Measurements from ENCODE around the gene TMOD1. TPM values are rescaled to one million over a fixed set of nuclear protein-coding genes. Genes with fewer than 3 reads are reported as not detected.

TMOD1 gene
- polyA plus RNA-seq, 1 of the 3 experiments (the other 2 are of a cell fraction) = 0.54 TPM

GRCh38 chr9:97602430-97602829 lies 101.0 kb downstream of the TMOD1 start (continued):
- TF ChIP-seq ELF1 (IDR thresholded peaks at IDR 0.05) = no peak

- Histone ChIP-seq H3K79me2 (ENCODE audit: insufficient read depth) (no peaks in the 10 kb centered on the region), H3K9me3 (no peaks in the 10 kb centered on the region), H3K4me2 (no peak overlapping the region), H4K20me1 (ENCODE audit: insufficient read depth) (no peaks in the 10 kb centered on the region), H3K9me2 (no peaks in the 10 kb centered on the region), H3K36me3 (replicated peaks in 1 of 2; ENCODE audit: control insufficient read depth in 1 of 2, insufficient read depth in 2 of 2, low read length in 1 of 2) (peaks cover 18 to 68% of the 10 kb centered on the region in 2 experiments), H3F3A (replicated peaks; ENCODE audit: insufficient read depth) (no peaks in the 10 kb centered on the region), H2AFZ (ENCODE audit: low read depth) (no peak overlapping the region), H3K9ac (no peak overlapping the region), H3K4me3 (ENCODE audit: low read depth in 2 of 2, low read length in 1 of 2) (no peak overlapping the region), H3K27ac (ENCODE audit: low read depth in 2 of 2, low read length in 1 of 2) (no peak overlapping the region), H3K27me3 (ENCODE audit: insufficient read depth) (no peaks in the 10 kb centered on the region), H3K4me1 (ENCODE audit: control insufficient read depth in 1 of 2, insufficient read depth in 2 of 2, low read depth in 1 of 2, low read length in 1 of 2) (peaks cover 0 to 4% of the 10 kb centered on the region in 2 experiments; a peak in 1 of 4 replicates)
- TF ChIP-seq EZH2phosphoT487 (IDR thresholded peaks at IDR 0.05; ENCODE audit: borderline replicate concordance, low read depth) (no peak), REST (IDR thresholded peaks at IDR 0.05; ENCODE audit: low read depth, low read length) (no peak), RCOR1 (IDR thresholded peaks at IDR 0.05; ENCODE audit: low read length) (no peak), FOXJ3 (CRISPR knock-in tag; IDR thresholded peaks at IDR 0.05) (no peak), JUND (IDR thresholded peaks at IDR 0.05) (no peak), GABPA (IDR thresholded peaks at IDR 0.05; ENCODE audit: low read depth) (no peak), ZBTB33 (IDR thresholded peaks at IDR 0.05; ENCODE audit: borderline replicate concordance, low read depth) (no peak), IRF3 (IDR thresholded peaks at IDR 0.05; ENCODE audit: low read depth, low read length) (no peak), NRF1 (IDR thresholded peaks at IDR 0.05; ENCODE audit: low read depth, low read length) (no peak)
- CTCF ChIA-PET = interaction anchor here (12.5 to 28.6 kb wide), 2 partner anchors 8 to 135 kb away, joined by 213 to 677 read pairs; no protein-coding TSS in a partner anchor
- no peak for DNase-seq
- WGBS (ENCODE audit: low lambda C conversion rate) = 94% methylated on average over 15 of the region's 17 CpGs
- POLR2A ChIA-PET = no interaction called here
Observed at GRCh38 chr9:97604901-97605645, 103.6 kb downstream of the TMOD1 start.
